HG02884 (cell line): ENCODE measurements around the gene VAPA.

Source experiments
- ATAC-seq: cut with Tn5 transposase; IDR thresholded peaks from one replicate; pipeline ENCODE4 v1.9.1; 2021; ENCODE audit warnings: mild to moderate bottlenecking, moderate library complexity; ENCODE audit not compliant: unreplicated experiment

VAPA gene

GRCh38 chr18:9995631-9996030 is 81.8 kb downstream of the VAPA start:
- ATAC-seq: no peak

DNA sequence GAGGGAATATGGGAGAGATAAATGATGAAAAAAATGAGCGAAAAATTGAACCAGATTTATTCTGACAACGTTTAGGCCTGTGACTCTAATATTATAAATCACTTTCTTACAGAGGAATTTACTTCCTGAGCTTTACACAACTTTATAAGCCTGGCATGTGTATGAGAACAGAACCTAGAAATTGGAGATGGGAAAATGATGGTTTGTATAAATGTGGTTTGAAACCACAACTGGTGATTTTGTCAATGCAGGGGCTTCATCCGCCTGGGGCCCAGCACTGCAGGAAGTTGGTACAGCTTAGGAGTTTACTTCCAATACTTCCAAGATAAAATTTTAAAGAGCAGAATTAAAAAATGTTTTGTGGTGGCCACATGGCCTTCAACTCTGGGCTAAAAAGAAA is 82.3 kb downstream of the VAPA start:
- ATAC-seq: no peak

DNA sequence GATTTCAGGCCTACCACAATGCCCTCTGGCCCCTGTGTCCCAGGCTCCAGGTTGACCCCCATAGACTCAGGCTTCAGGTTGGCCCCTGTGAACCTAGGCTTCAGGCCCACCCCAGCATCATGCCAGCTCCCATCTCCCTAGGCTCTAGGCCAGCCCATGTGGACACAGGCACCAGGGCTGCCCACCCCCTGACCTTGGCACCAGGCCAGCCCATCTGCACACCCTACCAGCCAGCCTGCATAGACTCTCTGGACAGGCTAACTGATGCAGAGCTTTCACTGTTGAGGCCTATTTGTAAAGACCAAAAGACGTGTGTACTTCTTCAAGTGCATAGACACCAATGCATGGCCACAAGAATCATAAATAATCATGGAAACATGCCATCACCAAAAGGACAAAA is 83.9 kb downstream of the VAPA start:
- ATAC-seq: no peak

DNA sequence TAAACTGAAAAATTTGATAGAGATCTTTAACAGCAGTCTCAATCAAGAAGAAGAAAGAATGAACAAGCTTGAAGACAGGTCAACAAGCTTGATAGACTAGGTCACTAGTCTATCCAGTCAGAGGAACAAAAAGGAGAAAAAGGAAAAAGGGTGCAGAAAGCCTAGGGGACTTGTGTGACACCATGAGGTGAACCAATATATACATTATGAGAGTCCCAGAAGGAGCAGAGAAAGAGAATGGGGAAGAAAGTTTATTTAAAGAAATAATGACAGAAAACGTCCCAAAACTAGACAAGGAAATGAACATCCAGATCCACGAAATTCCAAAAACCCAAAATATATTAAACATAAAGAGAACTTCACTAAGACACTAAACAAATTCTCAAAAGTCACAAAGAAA is 84.5 kb downstream of the VAPA start:
- ATAC-seq: no peak

- no peak for ATAC-seq
Measured at GRCh38 chr18:10002280-10002679, 88.5 kb downstream of the VAPA start.

GRCh38 chr18:10003281-10003680 is 89.5 kb downstream of the VAPA start:
- no peak for ATAC-seq

- no peak for ATAC-seq
Measured at GRCh38 chr18:10003866-10004265, 90.0 kb downstream of the VAPA start.

DNA sequence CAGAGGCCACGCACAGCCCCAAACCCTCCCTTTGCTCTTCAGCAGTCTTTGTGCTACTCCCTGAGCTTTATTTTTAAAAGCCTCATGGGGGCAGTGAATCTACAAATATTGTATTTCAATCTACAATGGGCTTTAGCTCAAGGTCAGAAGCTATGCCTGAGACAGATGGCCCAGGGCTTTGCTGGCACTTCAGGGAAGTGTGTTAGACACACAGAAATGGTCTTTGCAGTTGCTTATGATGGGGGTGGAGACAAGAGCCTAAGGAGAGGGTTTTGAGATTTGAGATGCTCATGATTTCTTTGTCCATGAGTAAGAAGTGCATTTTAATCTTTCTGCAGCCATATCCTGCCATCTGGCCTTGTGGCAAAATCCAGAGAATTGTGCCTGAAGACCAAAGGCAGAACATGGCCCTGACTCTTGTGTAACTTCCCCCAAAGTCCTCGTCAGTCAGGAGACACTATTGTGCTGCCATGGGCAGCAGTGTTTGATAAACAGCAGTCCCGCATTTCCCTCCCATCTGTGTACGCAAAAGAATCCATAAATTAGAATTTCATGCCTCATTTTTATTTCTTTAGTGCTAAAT is 92.6 kb downstream of the VAPA start:
- no peak for ATAC-seq

DNA sequence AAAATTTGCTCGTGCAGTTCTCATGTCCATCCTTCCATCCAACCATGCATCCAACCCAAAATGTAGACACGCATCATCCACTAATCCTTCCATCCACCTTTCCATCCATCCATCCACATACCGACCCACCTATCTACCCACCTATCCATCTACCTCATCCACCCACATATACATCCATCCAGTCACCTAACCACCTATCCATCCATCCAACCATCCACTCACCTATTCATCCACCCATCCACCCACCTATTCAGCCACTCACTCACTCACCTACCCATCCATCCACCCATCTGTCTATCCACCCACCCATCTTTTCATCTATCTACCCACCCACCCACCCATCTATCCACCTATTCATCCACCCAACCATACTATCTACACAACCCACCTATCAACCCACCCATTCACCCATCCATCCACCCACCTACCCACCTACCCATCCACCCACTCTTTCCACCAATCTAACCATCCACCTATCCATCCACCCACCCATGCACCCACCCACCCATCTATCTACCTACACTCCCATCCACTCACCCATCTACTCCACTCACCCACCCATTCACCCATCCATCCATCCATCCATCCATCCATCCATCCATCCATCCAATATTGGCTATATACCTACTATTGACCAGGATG is 94.3 kb downstream of the VAPA start:
- ATAC-seq: no peak
